ENCODE results near the gene ICE1. TPM values are rescaled to one million over a fixed set of nuclear protein-coding genes. Genes with fewer than 3 reads are reported as not detected.
A peak's percentile ranks its signal among the peaks of the same experiment; 100 is the strongest.

Gene ICE1
- total RNA-seq, 2 donors from 2014 or later: 36.9 to 40.5 TPM

DNA sequence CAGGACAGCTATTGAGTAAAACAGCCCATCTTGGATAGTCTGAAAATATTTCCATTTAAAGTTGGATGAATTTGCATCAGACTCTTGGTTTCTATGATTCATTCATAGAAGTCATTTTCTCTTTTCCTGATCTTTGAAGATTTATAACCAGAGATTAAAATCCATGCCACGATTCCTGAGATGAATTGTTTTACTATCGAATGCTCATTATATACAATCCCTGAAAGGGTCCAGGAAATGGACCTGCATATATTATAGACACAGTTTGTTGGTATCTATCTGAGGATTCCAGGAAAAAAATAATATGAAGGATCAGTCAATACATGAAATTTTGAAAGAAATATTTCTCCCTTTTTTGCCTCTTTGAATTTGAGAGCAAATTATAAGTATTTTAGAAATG lies 99.0 kb downstream of the ICE1 start:
- Mint-ChIP-seq H3K36me3 (ENCODE audit: low read depth) (peaks cover 4% of the 10 kb centered on the region), H3K4me1 (peaks cover 21% of the 10 kb centered on the region), H3K4me3 (no peak overlapping the region), H3K27me3 (ENCODE audit: insufficient read depth) (no peaks in the 10 kb centered on the region), H3K9me3 (peaks cover 19% of the 10 kb centered on the region), H3K27ac (no peak overlapping the region)
- no peaks in the 10 kb centered on the region for H3K27me3 ChIP-seq (ENCODE audit: control insufficient read depth, insufficient read depth, low read length, poor library complexity, severe bottlenecking)
- no peak overlapping the region for H3K27ac ChIP-seq (ENCODE audit: low read depth, low read length)
- WGBS, 2 experiments (ENCODE audit: insufficient coverage in 1 of 2, insufficient read length in 1 of 2): 100% methylated on average over 2 of the region's 2 CpGs; no CpG with 5 or more reads in 1 of the 2 experiments
- no peaks in the 10 kb centered on the region for H3K9me3 ChIP-seq (ENCODE audit: control insufficient read depth, low read length)
- H3K4me3 ChIP-seq (ENCODE audit: low read length): no peak overlapping the region
- DNase-seq: no peak
- TF ChIP-seq, protein P1, sequence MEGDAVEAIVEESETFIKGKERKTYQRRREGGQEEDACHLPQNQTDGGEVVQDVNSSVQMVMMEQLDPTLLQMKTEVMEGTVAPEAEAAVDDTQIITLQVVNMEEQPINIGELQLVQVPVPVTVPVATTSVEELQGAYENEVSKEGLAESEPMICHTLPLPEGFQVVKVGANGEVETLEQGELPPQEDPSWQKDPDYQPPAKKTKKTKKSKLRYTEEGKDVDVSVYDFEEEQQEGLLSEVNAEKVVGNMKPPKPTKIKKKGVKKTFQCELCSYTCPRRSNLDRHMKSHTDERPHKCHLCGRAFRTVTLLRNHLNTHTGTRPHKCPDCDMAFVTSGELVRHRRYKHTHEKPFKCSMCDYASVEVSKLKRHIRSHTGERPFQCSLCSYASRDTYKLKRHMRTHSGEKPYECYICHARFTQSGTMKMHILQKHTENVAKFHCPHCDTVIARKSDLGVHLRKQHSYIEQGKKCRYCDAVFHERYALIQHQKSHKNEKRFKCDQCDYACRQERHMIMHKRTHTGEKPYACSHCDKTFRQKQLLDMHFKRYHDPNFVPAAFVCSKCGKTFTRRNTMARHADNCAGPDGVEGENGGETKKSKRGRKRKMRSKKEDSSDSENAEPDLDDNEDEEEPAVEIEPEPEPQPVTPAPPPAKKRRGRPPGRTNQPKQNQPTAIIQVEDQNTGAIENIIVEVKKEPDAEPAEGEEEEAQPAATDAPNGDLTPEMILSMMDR (conservative IDR thresholded peaks at IDR 0.05): no peak
- no peaks in the 10 kb centered on the region for H3K36me3 ChIP-seq (ENCODE audit: control insufficient read depth, insufficient read depth, low read length)
- H3K4me1 ChIP-seq (ENCODE audit: control insufficient read depth, insufficient read depth, low read length): no peaks in the 10 kb centered on the region
- no peak overlapping the region for H3K9ac ChIP-seq (ENCODE audit: extremely low read depth, low read length, poor library complexity, severe bottlenecking)

DNA sequence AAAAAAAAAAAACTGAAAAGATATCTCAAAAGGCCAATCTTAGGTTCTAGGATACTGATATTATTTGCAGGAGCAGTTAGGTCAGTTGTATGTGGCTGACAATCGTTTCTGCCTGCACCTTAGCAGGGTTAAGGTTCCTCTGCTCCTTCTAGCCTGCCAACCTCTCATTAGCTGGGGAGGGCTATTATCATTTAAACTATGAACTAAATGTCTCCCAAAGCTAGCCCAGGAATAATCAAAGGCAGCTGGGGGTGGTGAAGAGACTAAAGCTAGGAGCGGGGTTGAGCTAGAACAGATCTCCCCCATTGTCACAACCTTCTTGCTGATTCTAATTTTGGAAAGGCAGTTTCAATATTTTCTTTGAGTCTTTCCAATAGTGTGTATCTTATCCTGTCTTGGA lies 99.9 kb downstream of the ICE1 start:
- no peaks in the 10 kb centered on the region for H3K36me3 ChIP-seq (ENCODE audit: control insufficient read depth, insufficient read depth, low read length)
- Mint-ChIP-seq H3K27ac (peak overlapping the region; percentile 10), H3K4me1 (peaks cover 21% of the 10 kb centered on the region), H3K4me3 (no peak overlapping the region), H3K36me3 (ENCODE audit: low read depth) (no peaks in the 10 kb centered on the region), H3K27me3 (ENCODE audit: insufficient read depth) (no peaks in the 10 kb centered on the region), H3K9me3 (peaks cover 16% of the 10 kb centered on the region)
- H3K27me3 ChIP-seq (ENCODE audit: control insufficient read depth, insufficient read depth, low read length, poor library complexity, severe bottlenecking): no peaks in the 10 kb centered on the region
- H3K4me3 ChIP-seq (ENCODE audit: low read length): no peak overlapping the region
- DNase-seq: no peak
- no peak overlapping the region for H3K9ac ChIP-seq (ENCODE audit: extremely low read depth, low read length, poor library complexity, severe bottlenecking)
- TF ChIP-seq, protein P1 (conservative IDR thresholded peaks at IDR 0.05): no peak
- WGBS, 2 experiments (ENCODE audit: insufficient coverage in 1 of 2, insufficient read length in 1 of 2): 60 to 87% methylated on average over 1 to 2 of the region's 2 CpGs
- H3K27ac ChIP-seq (ENCODE audit: low read depth, low read length): no peak overlapping the region
- H3K4me1 ChIP-seq (ENCODE audit: control insufficient read depth, insufficient read depth, low read length): no peaks in the 10 kb centered on the region
- H3K9me3 ChIP-seq (ENCODE audit: control insufficient read depth, low read length): no peaks in the 10 kb centered on the region

GRCh38 chr5:5523066-5523505 lies 100.6 kb downstream of the ICE1 start:
- H3K4me1 ChIP-seq (ENCODE audit: control insufficient read depth, insufficient read depth, low read length): no peaks in the 10 kb centered on the region
- Mint-ChIP-seq H3K27me3 (ENCODE audit: insufficient read depth) (no peaks in the 10 kb centered on the region), H3K4me1 (peaks cover 21% of the 10 kb centered on the region), H3K36me3 (ENCODE audit: low read depth) (no peaks in the 10 kb centered on the region), H3K4me3 (no peak overlapping the region), H3K27ac (no peak overlapping the region), H3K9me3 (peaks cover 15% of the 10 kb centered on the region)
- DNase-seq: no peak
- H3K9ac ChIP-seq (ENCODE audit: extremely low read depth, low read length, poor library complexity, severe bottlenecking): no peak overlapping the region
- H3K4me3 ChIP-seq (ENCODE audit: low read length): peak overlapping the region; percentile 40
- H3K36me3 ChIP-seq (ENCODE audit: control insufficient read depth, insufficient read depth, low read length): no peaks in the 10 kb centered on the region
- TF ChIP-seq, protein P1 (conservative IDR thresholded peaks at IDR 0.05): no peak
- no peaks in the 10 kb centered on the region for H3K9me3 ChIP-seq (ENCODE audit: control insufficient read depth, low read length)
- H3K27me3 ChIP-seq (ENCODE audit: control insufficient read depth, insufficient read depth, low read length, poor library complexity, severe bottlenecking): no peaks in the 10 kb centered on the region
- no peak overlapping the region for H3K27ac ChIP-seq (ENCODE audit: low read depth, low read length)
- 92 to 97% methylated on average over 5 to 6 of the region's 6 CpGs for WGBS, 2 experiments (ENCODE audit: insufficient coverage in 1 of 2, insufficient read length in 1 of 2)
